Right lobe of liver (tissue), 4 donors: ENCODE results near the gene PDE6G.

Experiments
- POLR2A ChIP-seq: fragments of 450-650 bp; IDR thresholded peaks from one replicate; pipeline ENCODE4 v1.6.1; 2017; ENCODE audit warnings: antibody characterized with exemption, mild to moderate bottlenecking
- TF ChIP-seq, protein P1 (sequence below), 4 donors: fragments of 200-600 bp in 3 of 4; fragments of 450-650 bp in 1 of 4; IDR thresholded peaks; one replicate each; pipeline versions ENCODE4 v1.5.1 to v1.8.0; 2016 to 2022; ENCODE audit warnings: antibody characterized with exemption in 4 of 4, mild to moderate bottlenecking in 2 of 4
- donor health status: DM: no; HTN: no; CAD: no.
- donor health status: DM: no; HTN: no; CAD: no.
- donor health status: DM: no; HTN: yes; CAD: no.

DNA sequence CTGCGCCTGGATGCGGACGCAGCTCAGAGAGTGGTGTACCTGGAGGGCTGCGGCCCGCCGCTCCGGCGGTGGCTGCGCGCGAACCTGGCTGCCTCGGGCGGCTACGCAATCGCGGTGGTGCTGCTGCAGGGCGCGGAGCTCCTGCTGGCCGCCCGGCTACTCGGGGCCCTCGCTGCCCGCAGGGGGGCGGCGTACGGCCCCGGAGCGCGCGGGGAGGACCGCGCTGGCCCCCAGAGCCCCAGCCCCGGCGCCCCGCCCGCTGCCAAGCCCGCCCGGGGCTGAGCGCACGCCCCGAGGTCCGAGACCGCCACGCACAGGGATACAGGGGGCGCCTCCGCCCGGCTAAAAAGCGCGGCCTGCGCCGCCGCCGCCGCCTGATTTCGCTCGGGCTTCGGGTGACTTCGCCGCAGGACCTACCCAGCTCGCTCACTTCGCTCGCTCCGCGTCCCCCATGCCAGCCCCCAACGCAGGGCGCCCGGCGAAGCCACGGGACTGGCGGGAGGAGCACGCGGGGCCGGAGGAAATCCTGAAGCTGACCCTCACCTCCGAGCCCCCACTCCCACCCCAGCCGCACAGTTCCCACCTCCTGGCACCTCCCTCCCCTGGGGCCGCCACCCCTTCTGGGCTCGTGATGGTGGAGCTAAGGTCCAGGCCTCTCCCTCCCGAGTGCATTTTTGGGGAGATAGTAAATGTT, 8.2 kb downstream of the PDE6G start:
- TF ChIP-seq, protein P1, sequence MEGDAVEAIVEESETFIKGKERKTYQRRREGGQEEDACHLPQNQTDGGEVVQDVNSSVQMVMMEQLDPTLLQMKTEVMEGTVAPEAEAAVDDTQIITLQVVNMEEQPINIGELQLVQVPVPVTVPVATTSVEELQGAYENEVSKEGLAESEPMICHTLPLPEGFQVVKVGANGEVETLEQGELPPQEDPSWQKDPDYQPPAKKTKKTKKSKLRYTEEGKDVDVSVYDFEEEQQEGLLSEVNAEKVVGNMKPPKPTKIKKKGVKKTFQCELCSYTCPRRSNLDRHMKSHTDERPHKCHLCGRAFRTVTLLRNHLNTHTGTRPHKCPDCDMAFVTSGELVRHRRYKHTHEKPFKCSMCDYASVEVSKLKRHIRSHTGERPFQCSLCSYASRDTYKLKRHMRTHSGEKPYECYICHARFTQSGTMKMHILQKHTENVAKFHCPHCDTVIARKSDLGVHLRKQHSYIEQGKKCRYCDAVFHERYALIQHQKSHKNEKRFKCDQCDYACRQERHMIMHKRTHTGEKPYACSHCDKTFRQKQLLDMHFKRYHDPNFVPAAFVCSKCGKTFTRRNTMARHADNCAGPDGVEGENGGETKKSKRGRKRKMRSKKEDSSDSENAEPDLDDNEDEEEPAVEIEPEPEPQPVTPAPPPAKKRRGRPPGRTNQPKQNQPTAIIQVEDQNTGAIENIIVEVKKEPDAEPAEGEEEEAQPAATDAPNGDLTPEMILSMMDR (IDR thresholded peaks at IDR 0.05), result no peak
- TF ChIP-seq POLR2A, result no peak
